GM12873 (cell line): Measurements from ENCODE around the gene RPS24.

Source experiments
- TF ChIP-seq, protein P1 (sequence below): IDR thresholded peaks from 2 replicates; pipeline ENCODE4 v1.5.1; 2012; ENCODE audit warnings: low read depth, mild to moderate bottlenecking, moderate library complexity, low read length, control low read depth; ENCODE audit not compliant: insufficient read depth; ENCODE audit errors: missing control alignments

The RPS24 gene

GRCh38 chr10:78033637-78034470, at the start of gene RPS24:
Gene RPS24, plus strand, starts transcription at chr10:78033863. Its CDS starts 39 bp downstream, at chr10:78033902.
- TF ChIP-seq, protein P1, sequence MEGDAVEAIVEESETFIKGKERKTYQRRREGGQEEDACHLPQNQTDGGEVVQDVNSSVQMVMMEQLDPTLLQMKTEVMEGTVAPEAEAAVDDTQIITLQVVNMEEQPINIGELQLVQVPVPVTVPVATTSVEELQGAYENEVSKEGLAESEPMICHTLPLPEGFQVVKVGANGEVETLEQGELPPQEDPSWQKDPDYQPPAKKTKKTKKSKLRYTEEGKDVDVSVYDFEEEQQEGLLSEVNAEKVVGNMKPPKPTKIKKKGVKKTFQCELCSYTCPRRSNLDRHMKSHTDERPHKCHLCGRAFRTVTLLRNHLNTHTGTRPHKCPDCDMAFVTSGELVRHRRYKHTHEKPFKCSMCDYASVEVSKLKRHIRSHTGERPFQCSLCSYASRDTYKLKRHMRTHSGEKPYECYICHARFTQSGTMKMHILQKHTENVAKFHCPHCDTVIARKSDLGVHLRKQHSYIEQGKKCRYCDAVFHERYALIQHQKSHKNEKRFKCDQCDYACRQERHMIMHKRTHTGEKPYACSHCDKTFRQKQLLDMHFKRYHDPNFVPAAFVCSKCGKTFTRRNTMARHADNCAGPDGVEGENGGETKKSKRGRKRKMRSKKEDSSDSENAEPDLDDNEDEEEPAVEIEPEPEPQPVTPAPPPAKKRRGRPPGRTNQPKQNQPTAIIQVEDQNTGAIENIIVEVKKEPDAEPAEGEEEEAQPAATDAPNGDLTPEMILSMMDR: no peak

- TF ChIP-seq, protein P1: no peak
These were observed 48.7 kb upstream of the RPS24 start for GRCh38 chr10:77984986-77985385.

DNA sequence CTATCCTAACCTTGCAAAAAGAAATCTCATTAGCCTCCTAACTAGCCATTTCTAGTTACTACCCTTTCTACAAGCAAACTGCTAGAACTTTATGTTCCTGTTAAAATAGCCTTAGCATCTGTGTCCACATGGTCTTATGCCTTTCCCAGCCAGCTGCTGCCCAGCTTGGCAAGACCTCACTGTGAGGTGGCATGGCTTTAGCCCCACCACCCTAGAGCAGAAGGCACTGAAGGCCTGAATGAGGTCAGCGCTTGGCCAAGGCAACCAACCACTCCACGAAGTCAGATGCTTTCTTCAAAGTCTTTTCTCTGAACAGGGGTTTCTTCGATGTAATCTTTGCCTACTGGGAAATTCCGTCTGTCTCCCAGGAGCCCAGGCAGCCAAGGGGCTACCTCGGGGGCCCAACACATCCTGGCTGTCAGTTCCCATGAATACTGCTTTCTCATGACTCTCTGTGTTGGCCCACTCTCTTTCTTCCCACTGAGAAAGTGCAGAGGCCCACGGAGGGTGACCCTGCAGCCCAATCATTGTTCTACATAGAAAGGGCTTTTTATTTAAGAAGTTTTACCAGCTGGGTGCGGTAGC, 45.9 kb upstream of the RPS24 start:
- TF ChIP-seq, protein P1: no peak

GRCh38 chr10:77989081-77989724, 44.5 kb upstream of the RPS24 start:
- TF ChIP-seq, protein P1: no peak

DNA sequence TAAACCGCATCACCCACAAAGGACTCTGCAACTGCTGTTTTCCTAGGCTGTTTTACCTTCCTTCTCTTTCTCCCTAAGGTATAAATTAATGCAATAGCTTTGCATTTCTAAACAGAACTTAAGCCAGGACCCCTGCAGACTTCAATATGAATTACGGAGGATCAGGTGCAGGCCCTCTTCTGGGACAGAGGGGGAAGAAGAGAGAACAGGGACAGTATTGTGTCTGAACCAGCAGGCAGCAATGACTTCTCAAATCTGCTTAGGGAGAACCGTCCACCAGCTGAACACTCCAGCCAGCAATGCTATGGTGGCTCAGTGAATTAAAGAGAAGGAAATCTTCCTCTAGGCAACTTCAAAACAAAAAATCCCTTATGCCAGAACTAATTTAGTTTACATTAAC, 40.0 kb upstream of the RPS24 start:
- TF ChIP-seq, protein P1: no peak

- TF ChIP-seq, protein P1: no peak
These were observed 33.5 kb upstream of the RPS24 start for GRCh38 chr10:78000206-78000605.

DNA sequence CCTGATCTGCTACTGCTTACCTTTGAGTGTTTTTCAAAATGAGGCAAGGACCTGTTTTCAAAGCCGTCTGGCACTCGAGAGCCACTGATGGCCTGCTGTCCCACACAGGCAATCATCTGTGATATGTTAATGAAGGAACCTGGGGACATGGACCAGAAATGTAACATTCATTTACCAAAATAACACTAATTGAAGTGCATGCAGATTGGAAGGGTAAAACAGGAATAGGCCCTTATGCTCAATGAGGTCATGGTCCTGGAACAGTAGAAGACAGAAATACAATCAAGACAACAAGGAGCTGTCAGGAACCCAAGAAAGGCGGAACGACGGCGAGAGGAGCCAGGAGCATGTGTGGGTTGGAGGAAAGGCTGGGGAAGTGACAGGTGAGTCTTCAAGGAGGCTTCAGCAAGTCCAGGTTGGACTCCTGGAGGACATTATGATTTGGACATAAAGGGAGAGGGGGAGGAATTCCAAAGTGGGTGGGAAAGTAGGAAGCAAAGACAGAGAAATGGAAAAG, 32.6 kb upstream of the RPS24 start:
- TF ChIP-seq, protein P1: no peak
